HepG2 (cell line): ENCODE results near the gene SERPINE2. TPM values are rescaled to one million over a fixed set of nuclear protein-coding genes. Genes with fewer than 3 reads are reported as not detected.

ENCODE experiments used
- ARHGAP35 ChIP-seq: sonication (generic); formaldehyde crosslinking; IDR thresholded peaks from 2 replicates; pipeline ENCODE4 v1.9.0; 2022; ENCODE audit warnings: mild to moderate bottlenecking, inconsistent platforms, moderate library complexity, missing genetic modification reagents, borderline replicate concordance
- BCL6 ChIP-seq: IDR thresholded peaks from 2 replicates; pipeline ENCODE4 v1.6.1; 2016; ENCODE audit warnings: missing genetic modification reagents, missing compliant biosample characterization
- CHD2 ChIP-seq: IDR thresholded peaks from 2 replicates; pipeline ENCODE4 v1.6.1; 2011; ENCODE audit warnings: low read depth, low read length, improper control_type of control experiment
- ETV5 ChIP-seq: IDR thresholded peaks from 2 replicates; pipeline ENCODE4 v1.6.1; 2018; ENCODE audit warnings: missing biosample characterization, missing genetic modification reagents, inconsistent platforms, borderline replicate concordance
- FOSL2 ChIP-seq: sonication (generic); formaldehyde crosslinking; IDR thresholded peaks from 2 replicates; pipeline ENCODE4 v1.4.0; 2020; ENCODE audit warnings: missing genetic modification reagents
- HIC2 ChIP-seq: sonication (generic); formaldehyde crosslinking; IDR thresholded peaks from 2 replicates; pipeline ENCODE4 v1.9.0; 2022; ENCODE audit warnings: low read depth, missing genetic modification reagents
- HMGXB4 ChIP-seq, 2 experiments: sonication (generic) in 1 of 2; formaldehyde crosslinking in 1 of 2; IDR thresholded peaks; 2 replicates each; pipeline versions ENCODE4 v1.4.0 to v1.6.1; 2018 to 2020; ENCODE audit warnings: missing genetic modification reagents in 2 of 2, borderline replicate concordance in 1 of 2, low read depth in 1 of 2, mild to moderate bottlenecking in 1 of 2, missing biosample characterization in 1 of 2
- KLF16 ChIP-seq, 2 experiments: sonication (generic) in 1 of 2; formaldehyde crosslinking in 1 of 2; IDR thresholded peaks; 2 replicates each; pipeline versions ENCODE4 v1.6.1 to v1.8.0; 2016 to 2023; ENCODE audit warnings: missing genetic modification reagents in 2 of 2, missing compliant biosample characterization in 1 of 2
- KLF6 ChIP-seq: IDR thresholded peaks from 2 replicates; pipeline ENCODE4 v1.8.0; 2016; ENCODE audit warnings: missing biosample characterization, missing genetic modification reagents
- MXD1 ChIP-seq: sonication (generic); formaldehyde crosslinking; IDR thresholded peaks from 2 replicates; pipeline ENCODE4 v1.4.0; 2020; ENCODE audit warnings: mild to moderate bottlenecking, missing genetic modification reagents
- MYPOP ChIP-seq: sonication (generic); formaldehyde crosslinking; IDR thresholded peaks from 2 replicates; pipeline ENCODE4 v1.8.1; 2023; ENCODE audit warnings: mild to moderate bottlenecking, moderate library complexity, missing genetic modification reagents
- NRL ChIP-seq: sonication (generic); formaldehyde crosslinking; IDR thresholded peaks from 2 replicates; pipeline ENCODE4 v1.5.0; 2020; ENCODE audit warnings: missing genetic modification reagents, mild to moderate bottlenecking, moderate library complexity, borderline replicate concordance
- POGZ ChIP-seq: sonication (generic); formaldehyde crosslinking; IDR thresholded peaks from 2 replicates; pipeline ENCODE4 v1.4.0; 2020; ENCODE audit warnings: mild to moderate bottlenecking, missing genetic modification reagents
- PRMT3 ChIP-seq: sonication (generic); formaldehyde crosslinking; IDR thresholded peaks from 2 replicates; pipeline ENCODE4 v1.8.1; 2022; ENCODE audit warnings: low read depth, mild to moderate bottlenecking, moderate library complexity, missing genetic modification reagents, borderline replicate concordance
- TFDP1 ChIP-seq: IDR thresholded peaks from 2 replicates; pipeline ENCODE4 v1.6.1; 2016; ENCODE audit warnings: missing compliant biosample characterization, missing genetic modification reagents, borderline replicate concordance
- ZNF205 ChIP-seq: IDR thresholded peaks from 2 replicates; pipeline ENCODE4 v1.6.1; 2018; ENCODE audit warnings: missing biosample characterization, missing genetic modification reagents
- ZNF329 ChIP-seq: sonication (generic); formaldehyde crosslinking; IDR thresholded peaks from 2 replicates; pipeline ENCODE4 v1.9.0; 2021; ENCODE audit warnings: low read depth, mild to moderate bottlenecking, missing genetic modification reagents
- ZNF431 ChIP-seq: sonication (generic); formaldehyde crosslinking; IDR thresholded peaks from 2 replicates; pipeline ENCODE4 v1.9.0; 2022; ENCODE audit warnings: missing genetic modification reagents, low read depth, mild to moderate bottlenecking, borderline replicate concordance
- ZNF740 ChIP-seq: sonication (generic); formaldehyde crosslinking; IDR thresholded peaks from 2 replicates; pipeline ENCODE4 v1.4.0; 2020; ENCODE audit warnings: missing genetic modification reagents
- ZNF746 ChIP-seq: sonication (generic); formaldehyde crosslinking; IDR thresholded peaks from 2 replicates; pipeline ENCODE4 v1.8.0; 2022; ENCODE audit warnings: mild to moderate bottlenecking, missing genetic modification reagents
- ZNF777 ChIP-seq: sonication (generic); formaldehyde crosslinking; IDR thresholded peaks from 2 replicates; pipeline ENCODE4 v1.4.0; 2020; ENCODE audit warnings: missing genetic modification reagents
- polyA plus RNA-seq, 8 experiments: library from polyadenylated mRNA; depleted of rRNA in 3 of 8; stranded (reverse) in 7 of 8; unstranded in 1 of 8; fragments of >200 nt; fragmentation: Illumina TruSeq in 4 of 8; extraction: Trizol in 4 of 8; gene quantifications; 2 replicates each; pipeline versions ENCODE4 v1.2.1 to v1.2.3, GENCODE V29; 2011 to 2016; ENCODE audit warnings: low read depth in 4 of 8, missing spikeins in 1 of 8, mixed read lengths in 1 of 8; ENCODE audit not compliant: insufficient read depth in 1 of 8
- total RNA-seq, 5 experiments: library from RNA; depleted of rRNA; stranded (reverse); fragments of >200 nt; fragmentation: Illumina TruSeq; extraction: Trizol; gene quantifications; 2 replicates each; pipeline ENCODE4 v1.2.3, GENCODE V29; 2016; ENCODE audit warnings: low read depth in 1 of 5

Gene SERPINE2
- total and polyA plus RNA-seq, 2 of the 13 experiments (the other 11 are each of a cell fraction or from before 2014, with no cell fraction given) = 7.9 to 18.1 TPM

- 0 out of 2 replicates have a peak, but pooled peaks have one; percentile 9 for TF ChIP-seq TFDP1 (CRISPR knock-in tag)
- TF ChIP-seq ZNF746 (CRISPR knock-in tag) = 0 out of 2 replicates have a peak, but pooled peaks have one; percentile 34
- TF ChIP-seq ZNF777 (CRISPR knock-in tag) = peak; percentile 85
- TF ChIP-seq MYPOP (CRISPR knock-in tag) = peak; percentile 86; the same call in 1 of the 2 replicates
- 0 out of 2 replicates have a peak, but pooled peaks have one; percentile 36 for TF ChIP-seq ARHGAP35
- 0 out of 2 replicates have a peak, but pooled peaks have one; percentile 19 for TF ChIP-seq BCL6
- peak; percentile 36; the same call in 1 of the 2 replicates for TF ChIP-seq POGZ (CRISPR knock-in tag)
- 0 out of 2 replicates have a peak, but pooled peaks have one; percentile 1 for TF ChIP-seq MXD1 (CRISPR knock-in tag)
- TF ChIP-seq HIC2 (CRISPR knock-in tag) = peak; percentile 32; the same call in 1 of the 2 replicates
- 0 out of 2 replicates have a peak, but pooled peaks have one; percentile 46 for TF ChIP-seq ZNF205 (CRISPR knock-in tag)
- peak; percentile 4; the same call in 1 of the 2 replicates for TF ChIP-seq KLF6 (CRISPR knock-in tag)
- TF ChIP-seq ETV5 (CRISPR knock-in tag) = no peak; the same call in 1 of the 2 replicates
- 0 out of 2 replicates have a peak, but pooled peaks have one; percentile 3 for TF ChIP-seq PRMT3
- peak; percentile 82; the same call in 1 of the 2 replicates for TF ChIP-seq NRL (CRISPR knock-in tag)
- no peak for TF ChIP-seq ZNF740 (CRISPR knock-in tag)
- no peak for TF ChIP-seq ZNF329 (CRISPR knock-in tag)
- TF ChIP-seq CHD2 = no peak
- TF ChIP-seq KLF16 (CRISPR knock-in tag; IDR thresholded peaks at IDR 0.05) = 0 out of 4 replicates have a peak, but pooled peaks of 1 of the 2 experiments have one; percentile 33
- TF ChIP-seq ZNF431 (CRISPR knock-in tag) = no peak
- TF ChIP-seq HMGXB4 (CRISPR knock-in tag; IDR thresholded peaks at IDR 0.05; ENCODE audit: borderline replicate concordance in 1 of 2, low read depth in 1 of 2) = peak; percentile 49 to 78; a peak in 2 of 4 replicates
- TF ChIP-seq FOSL2 (CRISPR knock-in tag) = peak; percentile 17; the same call in 1 of the 2 replicates
Measured at GRCh38 chr2:224039080-224039769, at the start of gene SERPINE2 (continued).
